Esophagus (tissue), 2 donors: ENCODE data around the gene ADAM15. TPM values are rescaled to one million over a fixed set of nuclear protein-coding genes. Genes with fewer than 3 reads are reported as not detected.

ENCODE experiments used
- H3K27ac ChIP-seq, 2 donors: one replicate each; pipeline ENCODE4 v1.5.1; 2013; ENCODE audit warnings: low read depth in 2 of 2, mild to moderate bottlenecking in 2 of 2, inconsistent platforms in 1 of 2, low read length in 1 of 2, moderate library complexity in 1 of 2
- H3K27me3 ChIP-seq, 2 donors: one replicate each; pipeline ENCODE4 v1.6.1; 2013; ENCODE audit warnings: low read length in 2 of 2, control low read depth in 1 of 2, mild to moderate bottlenecking in 1 of 2; ENCODE audit not compliant: insufficient read depth in 2 of 2, control insufficient read depth in 1 of 2
- H3K36me3 ChIP-seq, 2 donors: one replicate each; pipeline ENCODE4 v1.6.1; 2013; ENCODE audit warnings: low read length in 1 of 2; ENCODE audit not compliant: control insufficient read depth in 2 of 2, insufficient read depth in 2 of 2
- H3K4me1 ChIP-seq, 2 donors: one replicate each; pipeline ENCODE4 v1.6.1; 2013; ENCODE audit warnings: low read length in 1 of 2; ENCODE audit not compliant: control insufficient read depth in 2 of 2, insufficient read depth in 2 of 2
- H3K4me3 ChIP-seq, 2 donors: one replicate each; pipeline ENCODE4 v1.5.1; 2013; ENCODE audit warnings: low read length in 2 of 2, mild to moderate bottlenecking in 2 of 2, low read depth in 1 of 2, moderate library complexity in 1 of 2
- H3K9me3 ChIP-seq, 2 donors: one replicate each; pipeline ENCODE4 v1.6.1; 2013; ENCODE audit warnings: mild to moderate bottlenecking in 2 of 2, low read depth in 1 of 2, low read length in 1 of 2, moderate library complexity in 1 of 2; ENCODE audit not compliant: control insufficient read depth in 2 of 2, insufficient read depth in 1 of 2
- WGBS, 2 donors: extraction: QIAGEN DNeasy Blood & Tissue Kit; methylation state at CpG; one replicate each; pipeline ENCODE4 v1.1.7; 2013; 5-methylcytosine and 5-hydroxymethylcytosine counted together
- polyA plus RNA-seq, 2 donors: library from polyadenylated mRNA; stranded (reverse); fragments of 200-250 nt; gene quantifications; one replicate each; pipeline ENCODE4 v1.2.3, GENCODE V29; 2013
- donor health status: healthy with polysubstance abuse.
- donor health status: Bipolar disorder and iron deficiency.

Gene ADAM15
- polyA plus RNA-seq, 2 donors: 122 to 222 TPM

- Histone ChIP-seq H3K9me3 (no peaks in the 10 kb centered on the region), H3K27me3 (no peaks in the 10 kb centered on the region), H3K27ac (no peak overlapping the region), H3K36me3 (no peaks in the 10 kb centered on the region), H3K4me1 (peaks cover 3 to 10% of the 10 kb centered on the region in 2 donors), H3K4me3 (no peak overlapping the region)
- 90 to 93% methylated on average over 12 of the region's 12 CpGs for WGBS, 2 donors
These were observed 41.5 kb downstream of the ADAM15 start for GRCh38 chr1:155092641-155093040.

- peaks cover 3 to 10% of the 10 kb centered on the region in 2 donors for H3K4me1 ChIP-seq
- peak overlapping the region in 1 of 2 donors; percentile 63 for H3K27ac ChIP-seq
- H3K27me3 ChIP-seq: no peaks in the 10 kb centered on the region
- H3K9me3 ChIP-seq: no peaks in the 10 kb centered on the region
- H3K4me3 ChIP-seq: no peak overlapping the region
- 21 to 22% methylated on average over 13 of the region's 13 CpGs for WGBS, 2 donors
- no peaks in the 10 kb centered on the region for H3K36me3 ChIP-seq
These were observed 43.0 kb downstream of the ADAM15 start for GRCh38 chr1:155093911-155094621.

GRCh38 chr1:155094622-155094948 lies 43.5 kb downstream of the ADAM15 start:
- peaks cover 3 to 10% of the 10 kb centered on the region in 2 donors for H3K4me1 ChIP-seq
- H3K27me3 ChIP-seq: no peaks in the 10 kb centered on the region
- no peak overlapping the region for H3K27ac ChIP-seq
- H3K36me3 ChIP-seq: no peaks in the 10 kb centered on the region
- no peak overlapping the region for H3K4me3 ChIP-seq
- H3K9me3 ChIP-seq: no peaks in the 10 kb centered on the region
- 75 to 85% methylated on average over 2 of the region's 2 CpGs for WGBS, 2 donors

- no peaks in the 10 kb centered on the region for H3K36me3 ChIP-seq
- 78 to 80% methylated on average over 7 of the region's 7 CpGs for WGBS, 2 donors
- no peak overlapping the region for H3K4me3 ChIP-seq
- H3K4me1 ChIP-seq: no peaks in the 10 kb centered on the region
- H3K27me3 ChIP-seq: no peaks in the 10 kb centered on the region
- no peaks in the 10 kb centered on the region for H3K9me3 ChIP-seq
- no peak overlapping the region for H3K27ac ChIP-seq
These were observed 48.2 kb downstream of the ADAM15 start for GRCh38 chr1:155099331-155099730.

- Histone ChIP-seq H3K36me3 (no peaks in the 10 kb centered on the region), H3K4me1 (no peaks in the 10 kb centered on the region), H3K27me3 (no peaks in the 10 kb centered on the region), H3K9me3 (no peaks in the 10 kb centered on the region), H3K27ac (no peak overlapping the region), H3K4me3 (no peak overlapping the region)
- 86 to 93% methylated on average over 9 of the region's 9 CpGs for WGBS, 2 donors
These were observed 52.2 kb downstream of the ADAM15 start for GRCh38 chr1:155103325-155103724.

GRCh38 chr1:155104605-155105534 lies 53.8 kb downstream of the ADAM15 start:
- 82 to 89% methylated on average over 7 of the region's 7 CpGs for WGBS, 2 donors
- H3K36me3 ChIP-seq: no peaks in the 10 kb centered on the region
- H3K4me3 ChIP-seq: no peak overlapping the region
- no peaks in the 10 kb centered on the region for H3K4me1 ChIP-seq
- H3K27me3 ChIP-seq: no peaks in the 10 kb centered on the region
- H3K9me3 ChIP-seq: no peaks in the 10 kb centered on the region
- H3K27ac ChIP-seq: no peak overlapping the region

- Histone ChIP-seq H3K27me3 (no peaks in the 10 kb centered on the region), H3K4me1 (no peaks in the 10 kb centered on the region), H3K4me3 (no peak overlapping the region), H3K27ac (no peak overlapping the region), H3K9me3 (no peaks in the 10 kb centered on the region), H3K36me3 (no peaks in the 10 kb centered on the region)
- 59 to 70% methylated on average over 7 of the region's 7 CpGs for WGBS, 2 donors
These were observed 54.5 kb downstream of the ADAM15 start for GRCh38 chr1:155105604-155106011.

GRCh38 chr1:155106862-155107261 lies 55.7 kb downstream of the ADAM15 start:
- 68 to 73% methylated on average over 6 of the region's 6 CpGs for WGBS, 2 donors
- no peak overlapping the region for H3K4me3 ChIP-seq
- no peaks in the 10 kb centered on the region for H3K9me3 ChIP-seq
- H3K36me3 ChIP-seq: no peaks in the 10 kb centered on the region
- no peaks in the 10 kb centered on the region for H3K4me1 ChIP-seq
- H3K27me3 ChIP-seq: no peaks in the 10 kb centered on the region
- no peak overlapping the region for H3K27ac ChIP-seq

- Histone ChIP-seq H3K36me3 (no peaks in the 10 kb centered on the region), H3K4me1 (no peaks in the 10 kb centered on the region), H3K9me3 (no peaks in the 10 kb centered on the region), H3K4me3 (no peak overlapping the region), H3K27me3 (no peaks in the 10 kb centered on the region), H3K27ac (no peak overlapping the region)
- 75 to 80% methylated on average over 12 of the region's 12 CpGs for WGBS, 2 donors
These were observed 56.5 kb downstream of the ADAM15 start for GRCh38 chr1:155107309-155108264.
